NCI-H774 (cell line): ENCODE results near the gene ITPR3.

Experiments used
- DNase-seq: peaks from one replicate; lab custom pipeline; 2025; lab: John Stamatoyannopoulos, UW

Gene ITPR3

DNA sequence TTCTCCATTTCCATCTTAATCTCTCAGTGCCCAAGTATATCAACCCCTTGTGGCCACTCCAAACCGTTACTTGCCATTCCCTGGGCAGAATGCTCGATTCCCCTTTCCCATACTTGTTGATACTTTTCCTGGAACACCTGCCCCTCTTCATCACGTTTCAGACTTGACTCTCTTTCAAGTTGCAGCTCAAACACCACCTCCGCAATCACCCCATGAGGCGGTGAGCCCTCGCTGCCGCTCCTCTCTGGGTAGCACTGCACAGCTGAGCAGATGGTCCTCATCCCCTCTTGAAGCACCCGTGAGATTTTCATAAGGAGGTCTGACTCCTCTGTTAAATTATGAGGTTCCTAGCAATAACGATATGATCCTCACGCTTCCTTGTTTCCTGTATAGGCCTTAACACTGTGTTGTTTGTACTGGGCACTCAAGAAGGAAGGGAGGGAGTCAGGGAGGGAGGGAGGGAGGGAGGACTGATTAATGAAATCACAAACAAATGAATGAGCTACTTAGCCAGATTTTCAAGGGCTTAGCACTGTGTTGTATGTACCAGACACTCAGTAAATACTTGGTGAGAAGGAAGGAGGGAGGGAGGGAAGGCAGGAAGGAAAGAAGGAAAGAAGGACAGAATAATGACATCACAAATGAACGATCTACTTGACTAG, 98.3 kb downstream of the ITPR3 start:
- peak; percentile 50 for DNase-seq

DNA sequence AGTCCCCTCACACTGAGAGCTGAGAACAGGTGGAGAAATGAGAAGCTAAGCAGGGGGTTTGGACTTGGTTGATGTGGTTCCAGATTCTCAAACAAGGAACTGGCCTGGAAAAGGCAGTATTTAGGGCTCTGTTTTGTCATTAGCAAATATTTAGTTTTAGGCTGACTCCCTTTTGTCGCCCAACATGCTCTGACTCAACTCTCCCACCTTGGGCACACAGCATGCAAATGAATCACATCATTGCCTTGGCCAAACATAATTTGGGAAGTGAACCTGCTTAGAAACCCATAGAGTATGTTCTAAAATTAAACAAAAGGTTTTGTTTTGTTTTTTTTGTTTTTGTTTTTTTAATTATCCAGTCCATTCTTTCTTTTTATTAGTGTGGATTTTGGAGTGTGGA, 99.9 kb downstream of the ITPR3 start:
- peak; percentile 55 for DNase-seq

DNA sequence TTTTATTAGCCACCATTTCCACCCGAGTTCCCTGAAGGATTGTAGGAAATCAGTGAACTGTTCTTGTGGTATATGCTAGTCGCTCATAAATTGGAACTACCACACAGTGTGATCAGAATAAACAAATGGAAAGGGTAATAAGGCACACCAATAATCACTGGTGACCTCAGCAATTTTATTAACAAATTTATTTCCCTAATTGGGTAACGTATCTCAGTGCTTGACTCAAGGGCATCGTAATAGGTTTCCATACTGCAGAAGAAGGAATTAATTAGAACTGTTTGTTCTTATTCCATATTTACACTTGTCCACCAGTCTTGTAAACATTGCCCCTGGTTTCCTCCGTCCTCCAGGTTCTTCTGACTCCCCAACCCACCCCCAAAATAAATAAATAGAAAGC, 100.4 kb downstream of the ITPR3 start:
- no peak for DNase-seq

DNA sequence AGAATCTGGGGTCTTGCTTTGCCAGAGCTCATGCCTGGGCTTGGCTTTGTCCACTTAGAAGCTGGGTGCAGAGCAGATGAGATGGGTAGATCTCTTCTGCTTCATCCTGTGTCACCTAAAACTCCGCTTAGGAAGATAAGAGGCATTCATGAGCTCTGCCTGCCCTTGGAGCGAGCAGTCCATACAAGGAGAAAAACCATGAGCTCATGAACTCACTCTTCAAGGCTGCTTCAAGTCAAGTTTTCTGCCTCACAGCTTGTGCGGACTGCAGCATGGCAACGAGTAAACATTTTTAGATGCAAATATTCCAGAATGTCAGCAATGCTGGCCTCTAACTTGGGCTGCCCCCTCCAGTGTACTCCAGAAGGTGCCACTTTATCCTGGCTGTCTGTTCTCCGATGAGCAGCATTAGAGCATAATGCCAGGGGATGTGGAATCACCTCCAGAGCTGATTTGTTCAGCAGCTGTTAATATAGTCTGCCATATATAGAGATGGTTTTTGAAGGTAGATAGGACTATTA, 101.0 kb downstream of the ITPR3 start:
- no peak for DNase-seq

DNA sequence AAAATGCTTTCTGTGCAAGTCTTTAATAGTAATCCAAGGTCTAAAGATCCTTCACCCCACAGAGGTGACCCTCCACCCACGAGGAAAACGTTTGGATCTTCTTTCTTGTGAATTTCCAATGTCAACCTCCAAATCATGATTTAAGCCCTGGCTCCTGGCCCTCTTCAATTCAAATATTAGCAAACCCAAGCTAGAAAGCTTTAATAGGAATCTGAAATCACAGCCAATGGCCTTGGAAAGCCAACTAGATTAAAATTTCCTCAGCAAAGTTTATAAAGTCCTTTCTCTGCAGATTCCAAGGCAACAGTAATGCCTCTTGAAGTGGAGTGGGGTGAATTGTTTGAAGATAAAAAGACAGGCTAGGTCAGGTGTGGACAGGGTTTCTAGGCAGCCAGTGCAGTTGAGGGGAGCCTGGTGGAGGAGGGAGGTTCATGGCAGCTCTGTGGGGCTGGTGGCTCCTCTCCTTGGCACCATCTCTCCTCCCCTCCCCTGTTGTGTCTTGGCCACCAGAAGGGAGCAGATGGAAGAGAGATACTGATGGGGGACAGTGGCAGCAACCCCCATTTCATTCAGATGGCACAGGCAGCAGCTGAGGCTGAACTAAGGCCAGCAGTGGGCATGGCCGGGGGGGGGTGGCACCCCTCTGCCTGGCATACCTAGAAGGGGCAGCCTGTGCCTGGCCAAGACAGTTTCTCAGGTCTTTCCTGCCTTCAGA, 102.4 kb downstream of the ITPR3 start:
- no peak for DNase-seq

DNA sequence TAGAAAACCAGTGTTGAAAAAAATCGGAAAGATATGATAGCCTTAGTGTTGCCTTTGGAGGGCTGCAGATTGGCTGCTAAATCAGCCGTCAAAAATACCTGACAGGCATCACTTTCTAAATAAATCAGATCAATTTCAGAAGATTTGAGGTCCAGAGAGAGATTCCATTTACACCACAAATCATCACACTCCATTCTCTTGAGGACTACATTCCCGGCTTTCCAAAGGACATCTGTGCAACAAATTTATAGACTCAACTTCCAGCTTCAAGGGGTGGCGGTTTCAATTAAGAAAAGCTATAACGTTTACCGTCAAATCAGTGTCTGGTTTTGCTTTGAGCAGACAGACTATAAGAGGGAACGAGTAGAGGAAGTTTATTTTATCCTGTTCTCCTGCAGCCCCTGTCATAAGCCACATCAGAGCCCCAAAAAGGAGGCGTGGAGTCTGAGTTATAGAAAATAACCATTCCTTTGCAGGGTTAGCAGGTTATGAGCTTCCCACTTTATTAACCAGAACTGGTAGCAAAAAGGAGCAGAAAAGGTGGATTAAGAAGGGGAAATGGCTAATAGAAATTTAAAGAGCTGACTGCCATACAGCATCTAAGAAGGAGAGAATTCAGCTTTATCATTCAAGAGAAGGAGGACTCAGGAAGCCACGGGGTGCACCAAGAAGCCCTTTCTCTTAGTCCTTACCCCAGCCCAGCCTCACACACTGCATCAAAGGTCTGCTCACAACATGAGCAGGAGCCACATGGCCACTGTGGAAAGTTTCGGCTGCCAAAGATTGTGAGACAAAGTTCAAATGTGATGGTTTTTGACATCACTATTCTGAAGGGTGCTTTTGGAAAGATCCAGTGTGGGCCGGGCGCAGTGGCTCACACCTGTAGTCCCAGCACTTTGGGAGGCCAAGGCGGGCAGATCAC, 103.2 kb downstream of the ITPR3 start:
- DNase-seq: no peak

DNA sequence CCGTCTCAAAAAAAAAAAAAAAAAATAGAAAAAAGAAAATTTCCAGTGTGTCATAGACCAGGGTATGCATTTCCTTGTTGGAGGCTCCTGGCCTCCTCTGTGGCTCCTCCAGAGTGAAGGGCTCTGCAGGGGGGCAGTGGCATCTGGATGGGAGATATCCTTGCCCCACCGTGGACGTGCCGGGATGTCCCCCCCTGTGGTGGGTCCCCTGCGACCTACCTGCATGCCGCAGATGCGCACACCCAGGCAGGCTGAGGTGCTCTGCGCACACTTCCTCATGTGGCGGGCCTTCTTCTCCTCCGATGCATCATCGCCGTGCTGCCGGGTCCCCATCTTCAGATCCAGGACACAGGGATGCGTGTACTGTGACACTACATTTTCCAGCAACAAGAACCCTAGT, 104.1 kb downstream of the ITPR3 start:
- DNase-seq: no peak

DNA sequence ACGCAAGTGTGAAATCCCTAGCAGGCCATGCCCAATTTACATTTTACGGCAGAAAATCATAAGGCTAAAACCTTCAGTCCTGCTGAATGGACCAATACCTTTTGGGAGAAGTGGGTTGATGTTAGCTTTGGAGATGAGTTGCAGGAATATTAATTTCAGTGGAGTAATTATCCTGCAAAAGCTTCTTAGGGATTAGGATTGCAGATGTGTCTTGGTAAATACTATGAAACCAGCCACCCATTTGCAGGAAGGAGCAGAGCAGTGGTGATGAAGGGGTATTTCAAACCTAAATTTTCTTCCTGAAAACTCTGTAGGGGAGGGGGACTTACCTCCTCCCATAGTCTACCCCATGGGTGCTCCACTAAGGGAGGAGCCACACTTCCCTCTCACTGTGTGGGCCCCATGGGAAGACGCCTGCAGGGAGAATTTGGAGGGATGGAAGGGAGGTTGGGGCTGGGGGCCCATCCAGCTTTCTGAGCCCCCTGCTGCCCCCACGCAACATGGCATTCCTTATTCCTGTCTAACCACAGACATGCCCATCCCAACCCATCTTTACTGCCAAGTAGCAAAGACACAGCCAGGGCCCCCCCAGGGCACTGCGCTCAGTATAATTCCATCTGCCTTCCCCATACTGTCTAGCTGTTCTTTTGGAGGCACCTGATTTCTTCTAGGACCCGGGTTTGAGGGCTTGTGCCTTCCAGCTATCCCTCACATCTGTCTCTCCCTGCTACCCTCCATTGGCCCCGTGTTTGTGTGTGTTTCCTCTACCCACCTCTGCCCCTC, 105.0 kb downstream of the ITPR3 start:
- no peak for DNase-seq

DNA sequence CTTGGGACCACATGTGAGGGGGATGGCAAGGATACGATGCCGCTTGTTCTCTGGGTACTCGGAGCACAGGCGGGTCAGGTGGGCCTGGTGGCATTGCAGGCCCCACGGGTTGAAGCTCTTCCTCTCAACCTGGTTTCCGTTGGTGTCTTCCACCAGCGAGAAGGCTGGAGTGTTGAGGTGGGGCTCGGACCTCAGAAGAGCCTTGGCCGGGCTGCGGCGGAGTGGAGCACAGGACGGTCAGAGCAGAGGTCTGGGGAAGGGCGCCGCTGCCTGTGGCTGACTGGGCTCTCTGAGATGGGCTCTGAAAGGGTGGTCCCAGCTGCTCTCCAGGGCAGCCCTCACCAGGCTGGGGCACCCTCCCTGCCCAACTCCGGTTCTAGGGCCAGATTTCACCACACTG, 105.6 kb downstream of the ITPR3 start:
- DNase-seq: no peak

DNA sequence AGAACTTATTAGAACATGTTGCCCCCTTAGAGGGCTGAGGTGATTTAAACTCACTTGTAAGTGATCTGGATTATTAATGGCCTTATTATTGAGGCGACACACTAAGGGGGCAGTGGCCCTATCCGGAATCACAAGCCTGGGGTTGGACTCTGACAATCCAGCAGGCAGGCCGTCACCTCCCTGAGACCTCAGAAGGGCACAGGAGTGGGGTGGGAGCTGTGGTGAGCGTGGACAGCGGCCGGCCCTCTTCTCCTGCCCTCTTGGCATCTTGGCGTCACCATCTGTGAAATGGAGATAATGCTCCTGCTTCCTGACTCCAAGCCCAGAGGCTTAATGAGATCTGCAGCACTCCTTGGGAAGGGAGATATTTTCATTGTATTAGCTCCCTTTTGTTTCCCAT, 106.0 kb downstream of the ITPR3 start:
- no peak for DNase-seq

DNA sequence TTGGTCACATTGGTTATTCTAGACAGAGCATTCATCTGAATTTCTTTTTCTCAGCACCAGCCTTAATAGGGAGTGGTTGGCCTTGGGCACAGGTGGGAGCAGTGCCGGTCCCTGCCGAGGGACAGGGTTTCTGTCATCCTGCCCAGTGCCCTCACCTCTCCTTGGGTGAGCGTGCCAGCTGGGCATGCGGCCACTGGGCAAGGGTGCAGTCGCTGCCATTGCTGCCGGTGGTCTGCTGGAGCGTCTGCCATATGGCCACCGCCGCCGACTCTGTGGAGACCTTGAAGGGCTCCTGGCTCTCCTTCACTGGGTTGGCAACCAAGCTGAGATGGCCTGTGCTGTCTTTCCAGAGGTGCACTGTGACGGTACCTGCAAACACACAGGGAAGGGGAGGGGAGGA, 106.8 kb downstream of the ITPR3 start:
- no peak for DNase-seq

DNA sequence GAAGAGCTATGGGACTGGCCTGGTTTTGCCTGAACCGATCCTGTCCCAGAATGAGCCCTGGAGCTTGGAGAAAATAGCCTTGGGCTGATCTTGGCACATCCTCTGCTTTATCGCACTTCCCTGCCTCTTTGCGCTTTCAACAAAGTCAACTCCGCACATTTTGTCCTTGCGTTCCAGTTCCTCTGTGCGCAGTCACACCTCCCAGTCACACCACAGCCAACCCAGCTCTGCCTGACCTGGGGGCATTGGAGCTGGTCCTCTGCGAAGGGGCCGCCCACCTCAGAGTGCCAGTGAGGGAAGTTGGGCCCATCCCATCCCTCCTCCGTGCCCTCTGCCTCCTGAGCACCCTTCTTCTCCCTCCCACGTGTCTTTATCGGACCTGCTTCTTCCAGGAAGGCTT, 107.3 kb downstream of the ITPR3 start:
- no peak for DNase-seq

DNA sequence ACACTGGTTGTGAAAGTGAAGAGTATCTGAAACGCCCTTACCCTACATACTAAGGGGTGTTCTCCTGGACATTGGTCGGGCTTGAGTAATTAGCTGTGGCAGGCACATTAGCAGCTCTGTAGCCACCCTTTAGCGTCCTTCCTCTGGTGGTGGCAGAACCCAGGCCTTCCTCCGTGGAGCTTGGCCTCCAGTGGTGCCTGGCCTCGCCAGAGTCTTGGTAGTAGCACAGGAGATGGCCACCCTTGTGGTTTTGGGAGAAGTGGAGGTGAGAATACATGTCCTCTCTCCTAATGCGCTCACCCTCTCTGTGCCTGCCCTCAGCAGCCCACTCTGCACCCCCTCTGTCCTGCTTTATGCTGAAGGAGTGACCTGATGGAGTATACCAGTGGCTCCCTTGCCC, 107.9 kb downstream of the ITPR3 start:
- DNase-seq: no peak

DNA sequence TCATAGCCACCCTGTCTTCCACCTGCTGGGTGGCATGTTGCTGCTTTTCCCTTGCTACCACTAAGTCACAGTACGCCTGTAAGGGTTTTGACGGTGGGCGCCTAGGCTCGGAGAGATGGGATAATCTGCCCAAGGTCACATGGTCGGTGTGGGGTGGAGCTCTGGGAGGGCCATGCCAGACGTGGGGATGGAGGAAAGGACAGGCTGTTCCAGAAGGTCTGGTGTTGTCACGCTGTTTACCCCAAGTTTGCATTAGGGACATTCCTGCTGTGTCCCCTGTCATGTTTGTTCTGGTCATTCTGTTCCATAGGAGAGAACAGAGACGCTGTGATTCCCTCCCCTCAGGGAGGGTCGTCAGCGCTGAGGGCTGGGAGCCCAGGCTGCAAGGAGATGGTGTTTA, 109.5 kb downstream of the ITPR3 start:
- no peak for DNase-seq

DNA sequence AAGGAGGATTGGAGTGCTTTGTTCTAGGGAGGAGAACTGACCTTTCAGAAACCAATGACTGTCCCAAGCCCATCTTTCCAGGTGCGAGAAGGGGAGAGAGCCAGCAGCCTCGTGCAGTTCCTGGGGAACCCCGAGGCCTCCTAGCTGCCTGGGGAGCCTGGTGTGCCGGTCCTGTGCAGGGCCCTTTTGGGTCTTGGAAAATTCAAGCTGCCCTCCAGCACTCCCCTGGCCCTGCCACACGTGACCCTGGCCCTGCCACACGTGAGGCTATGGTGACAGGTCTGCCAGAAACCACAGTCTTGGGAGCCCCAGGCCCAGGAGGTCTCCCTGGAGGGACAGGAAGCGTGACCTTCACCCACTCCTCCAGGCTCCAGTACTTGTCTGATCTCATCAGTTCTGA, 109.9 kb downstream of the ITPR3 start:
- DNase-seq: no peak

DNA sequence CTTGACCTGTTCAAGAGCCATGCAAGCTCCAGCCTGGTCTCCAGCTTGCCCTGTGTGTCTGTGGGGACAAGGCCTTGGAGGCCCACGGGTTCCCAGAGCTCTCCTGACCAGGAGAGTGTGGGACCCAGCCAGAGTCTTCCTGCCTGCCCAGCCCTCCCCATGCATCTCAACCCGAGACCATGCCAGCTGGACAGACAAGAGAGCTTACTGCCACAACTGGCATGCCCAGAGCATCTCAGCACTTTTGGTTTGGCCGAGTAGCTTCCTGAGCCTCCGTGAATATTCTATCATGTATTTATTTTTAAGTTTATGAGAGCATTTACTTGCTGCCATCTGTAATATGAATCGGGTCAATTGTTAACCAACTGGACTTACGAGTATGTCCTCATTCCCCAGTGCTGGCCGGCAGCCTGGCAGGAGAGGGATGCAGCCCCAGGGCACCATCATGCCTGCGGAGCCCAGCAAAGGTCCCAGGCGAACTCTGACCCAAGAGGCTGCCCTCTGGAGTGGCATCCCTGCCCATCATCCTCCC, 110.7 kb downstream of the ITPR3 start:
- DNase-seq: no peak

DNA sequence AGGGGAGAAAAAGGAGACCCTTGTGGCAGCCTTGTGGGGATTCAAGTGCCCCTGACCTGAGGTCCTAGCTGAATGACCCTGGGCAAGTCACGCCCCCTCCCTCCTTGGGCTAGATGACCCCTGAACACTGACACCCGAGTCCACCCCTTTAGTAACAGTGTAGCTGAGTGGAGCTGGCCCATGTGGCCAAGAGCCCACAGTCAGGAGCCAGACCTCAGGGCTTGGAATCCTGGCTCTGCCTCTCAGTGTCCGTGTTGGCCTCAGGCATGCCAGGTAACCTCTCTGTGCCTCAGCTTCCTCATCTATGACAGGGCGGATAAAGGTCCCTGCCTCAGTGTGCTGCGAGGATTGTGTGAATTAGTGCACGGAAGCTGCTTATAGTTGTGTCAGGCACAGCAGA, 111.3 kb downstream of the ITPR3 start:
- DNase-seq: no peak

DNA sequence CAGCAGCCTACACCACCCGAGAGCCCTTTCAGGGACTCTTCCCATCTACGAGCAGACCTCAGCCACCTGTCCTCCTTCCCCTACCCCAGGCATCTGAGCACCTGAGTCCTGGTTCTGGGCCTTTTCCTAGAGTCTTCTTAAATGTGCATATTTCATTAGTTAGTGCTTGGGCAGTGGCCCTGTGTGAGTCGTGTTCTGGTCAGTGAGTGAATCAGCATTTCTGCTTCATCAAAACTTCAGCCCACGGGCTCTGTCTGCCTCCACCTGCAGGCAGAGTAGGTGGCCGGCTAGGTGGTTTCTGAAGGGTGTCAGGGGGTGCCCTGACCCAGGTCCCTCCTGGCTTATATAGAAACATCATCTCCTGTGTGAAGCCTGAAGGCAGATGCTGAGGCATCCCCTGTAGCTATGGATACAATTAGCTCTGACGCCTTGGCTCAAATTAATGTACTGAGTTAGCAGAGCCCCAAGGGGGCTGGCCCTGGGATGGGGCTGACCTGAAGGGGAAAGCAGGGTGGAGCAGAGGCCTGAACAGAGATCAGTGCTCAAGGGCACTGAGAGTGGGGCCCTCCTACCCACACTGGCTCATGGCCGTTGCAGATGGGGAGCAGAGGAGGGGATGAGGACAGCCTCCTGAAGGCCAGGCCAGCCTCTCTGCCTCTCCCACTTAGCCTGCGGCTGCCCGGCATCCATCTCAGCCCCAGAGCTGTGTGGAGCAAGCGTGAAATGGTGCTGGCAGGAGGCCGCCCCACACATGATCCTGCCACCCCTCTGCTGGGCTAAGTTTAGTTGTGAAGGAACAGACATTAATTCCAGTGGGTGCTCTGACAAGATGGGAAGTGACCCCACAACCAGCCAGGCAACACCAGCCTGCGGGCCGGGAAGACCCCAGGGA, 111.9 kb downstream of the ITPR3 start:
- no peak for DNase-seq

DNA sequence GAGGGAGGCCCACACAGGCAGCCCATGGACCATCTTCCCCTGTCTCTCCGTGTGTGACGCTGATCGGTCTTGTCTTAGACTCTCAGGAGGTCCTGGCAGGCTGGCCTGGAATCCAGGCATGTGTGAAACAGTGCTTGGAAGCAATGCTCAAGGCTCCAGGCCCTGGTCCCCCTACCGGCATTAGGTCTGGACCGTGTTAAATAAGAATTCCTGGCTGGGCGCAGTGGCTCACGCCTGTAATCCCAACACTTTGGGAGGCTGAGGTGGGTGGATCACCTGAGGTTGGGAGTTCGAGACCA, 112.5 kb downstream of the ITPR3 start:
- no peak for DNase-seq

DNA sequence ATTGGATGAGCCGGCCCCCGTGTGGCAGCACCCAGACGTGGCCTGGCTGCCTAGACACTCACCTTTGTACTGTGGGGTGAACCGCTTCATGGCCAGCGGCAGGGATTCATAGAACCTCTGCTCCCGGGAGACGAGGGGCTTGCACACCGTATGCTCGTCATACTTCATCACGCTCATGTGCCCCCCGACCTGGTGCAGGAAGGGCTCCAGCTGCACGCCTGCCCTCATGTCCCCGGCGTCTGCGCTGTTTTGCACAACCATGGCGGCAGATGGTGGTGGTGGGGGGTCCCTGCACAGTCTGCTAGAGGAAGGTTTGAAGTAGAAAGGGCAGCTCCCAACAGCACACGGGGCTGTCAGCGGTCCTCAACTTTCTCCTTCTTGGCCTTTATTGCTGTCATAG, 114.1 kb downstream of the ITPR3 start:
- DNase-seq: no peak
